Glomerular visceral epithelial cell (primary cell): ENCODE results near the gene DHX16.
"Not testable (repeated sequence)": the region's sequence is repeated elsewhere in the genome, so short reads cannot be mapped to it uniquely, and the experiment has no call there.

Experiments
- DNase-seq: peaks from one replicate; pipeline ENCODE4 v3.0.0-alpha.2; 2016; ENCODE audit errors: extremely low spot score

The DHX16 gene

GRCh38 chr6:30672445-30673253 is at the start of gene DHX16:
TSS of gene DHX16 (minus strand) at chr6:30673006. CDS start at chr6:30672841, 165 bp downstream.
- DNase-seq: peak; percentile 97

GRCh38 chr6:30722025-30722279 is 49.1 kb upstream of the DHX16 start:
- DNase-seq: peak; percentile 44

- peak; percentile 95 for DNase-seq
These were observed 48.6 kb upstream of the DHX16 start for GRCh38 chr6:30721198-30722024.

GRCh38 chr6:30720738-30721197 is 48.0 kb upstream of the DHX16 start:
- DNase-seq: peak; percentile 59

GRCh38 chr6:30719791-30720737 is 47.3 kb upstream of the DHX16 start, which contains the start of gene TUBB:
TSS of gene TUBB (plus strand) at chr6:30720352. CDS start at chr6:30720507, 155 bp downstream.
- DNase-seq: peak; percentile 98

- no peak for DNase-seq
These were observed 46.5 kb upstream of the DHX16 start for GRCh38 chr6:30719356-30719755.

- not testable (repeated sequence) for DNase-seq
These were observed 45.3 kb upstream of the DHX16 start for GRCh38 chr6:30717845-30718720.

- peak; percentile 100 for DNase-seq
These were observed 44.5 kb upstream of the DHX16 start, which contains the start of gene MDC1 for GRCh38 chr6:30717129-30717844. TSS of gene MDC1 (minus strand) at chr6:30717281. CDS start at chr6:30715175, 2,106 bp downstream.

- no peak for DNase-seq
These were observed 44.0 kb upstream of the DHX16 start for GRCh38 chr6:30716879-30717128.

GRCh38 chr6:30714263-30714662 is 41.5 kb upstream of the DHX16 start:
- DNase-seq: no peak

GRCh38 chr6:30712441-30712945 is 39.7 kb upstream of the DHX16 start:
- no peak for DNase-seq

GRCh38 chr6:30711758-30712380 is 39.1 kb upstream of the DHX16 start:
- DNase-seq: no peak

GRCh38 chr6:30709101-30709868 is 36.5 kb upstream of the DHX16 start:
- peak; percentile 29 for DNase-seq

GRCh38 chr6:30707281-30707850 is 34.6 kb upstream of the DHX16 start:
- DNase-seq: no peak

- no peak for DNase-seq
These were observed 32.8 kb upstream of the DHX16 start for GRCh38 chr6:30705620-30706019.

- no peak for DNase-seq
These were observed 31.0 kb upstream of the DHX16 start for GRCh38 chr6:30703821-30704220.

GRCh38 chr6:30703011-30703410 is 30.2 kb upstream of the DHX16 start:
- DNase-seq: no peak

- DNase-seq: no peak
These were observed 27.5 kb upstream of the DHX16 start for GRCh38 chr6:30700340-30700739.
